H1 (cell line): ENCODE measurements around the gene PLSCR1. TPM values are rescaled to one million over a fixed set of nuclear protein-coding genes. Genes with fewer than 3 reads are reported as not detected.

Experiments used
- GTF2F1 ChIP-seq: IDR thresholded peaks from 2 replicates; pipeline ENCODE4 v1.6.1; 2012; ENCODE audit warnings: low read depth, low read length, improper control_type of control experiment, borderline replicate concordance
- RFX5 ChIP-seq: IDR thresholded peaks from 2 replicates; pipeline ENCODE4 v1.6.1; 2011; ENCODE audit warnings: low read depth, low read length, improper control_type of control experiment, borderline replicate concordance
- RXRA ChIP-seq: IDR thresholded peaks from 2 replicates; pipeline ENCODE4 v1.6.1; 2011; ENCODE audit warnings: low read depth, mild to moderate bottlenecking, low read length, moderate library complexity; ENCODE audit not compliant: insufficient read depth
- SIX5 ChIP-seq: IDR thresholded peaks from 2 replicates; pipeline ENCODE4 v1.6.1; 2011; ENCODE audit warnings: mild to moderate bottlenecking, low read depth, low read length
- polyA plus RNA-seq, 7 experiments: library from polyadenylated mRNA; depleted of rRNA in 3 of 7; stranded (reverse) in 5 of 7; unstranded in 2 of 7; fragments of >200 nt in 5 of 7; fragments of 200-250 nt in 2 of 7; gene quantifications; 1 replicate in 5 of 7; 2 replicates in 1 of 7; 4 replicates in 1 of 7; pipeline versions ENCODE4 v1.2.1 to v1.2.3, GENCODE V29; 2011 to 2013; ENCODE audit warnings: missing spikeins in 2 of 7, mixed read lengths in 2 of 7
- total RNA-seq: library from RNA; stranded (reverse); fragmentation: NEBNext Ultra II Directional; extraction: Animal tissue kit (Norgen Biotek cat#: 25700); gene quantifications from 2 replicates; pipeline ENCODE4 v1.2.1, GENCODE V29; 2021

Gene PLSCR1
- total and polyA plus RNA-seq, 2 of the 8 experiments (the other 6 are each of a cell fraction or from before 2014, with no cell fraction given) = 32.2 to 48.5 TPM

- no peak for TF ChIP-seq SIX5
- TF ChIP-seq RXRA = no peak
- no peak for TF ChIP-seq RFX5
- no peak for TF ChIP-seq GTF2F1
Measured at GRCh38 chr3:146521394-146521793, 23.0 kb downstream of the PLSCR1 start (continued).
